CD14-positive monocyte (primary cell): ENCODE data around the gene PRDM12. TPM values are rescaled to one million over a fixed set of nuclear protein-coding genes. Genes with fewer than 3 reads are reported as not detected.

Experiments used
- DNase-seq, 3 donors: peaks; one replicate each; pipeline ENCODE4 v3.0.0-alpha.2; 2011 to 2022
- H2AFZ ChIP-seq: 2 replicates; pipeline ENCODE4 v1.6.0; 2012; ENCODE audit warnings: mild to moderate bottlenecking, low read depth, low read length, inconsistent platforms; ENCODE audit not compliant: insufficient read depth, poor library complexity, severe bottlenecking
- H3K27ac ChIP-seq, 2 donors: 1 replicate in 1 of 2; 2 replicates in 1 of 2; pipeline ENCODE4 v1.5.1; 2012 to 2013; ENCODE audit warnings: low read length in 2 of 2, control low read depth in 1 of 2, inconsistent platforms in 1 of 2, low read depth in 1 of 2, mild to moderate bottlenecking in 1 of 2
- H3K27me3 ChIP-seq, 2 donors: one replicate each; pipeline versions ENCODE4 v1.6.0 to v1.6.1; 2011 to 2013; ENCODE audit warnings: low read length in 2 of 2; ENCODE audit not compliant: control insufficient read depth in 2 of 2, insufficient read depth in 2 of 2
- H3K36me3 ChIP-seq, 2 donors: replicated peaks in 1 of 2; 1 replicate in 1 of 2; 2 replicates in 1 of 2; pipeline versions ENCODE4 v1.5.1 to v1.6.1; 2012 to 2013; ENCODE audit warnings: low read length in 2 of 2, control low read depth in 1 of 2, inconsistent platforms in 1 of 2, mild to moderate bottlenecking in 1 of 2; ENCODE audit not compliant: insufficient read depth in 2 of 2, control insufficient read depth in 1 of 2
- H3K4me1 ChIP-seq, 2 donors: 1 replicate in 1 of 2; 2 replicates in 1 of 2; pipeline versions ENCODE4 v1.5.1 to v1.6.1; 2012 to 2013; ENCODE audit warnings: low read length in 2 of 2, control low read depth in 1 of 2, inconsistent platforms in 1 of 2, mild to moderate bottlenecking in 1 of 2, moderate library complexity in 1 of 2; ENCODE audit not compliant: insufficient read depth in 2 of 2, control insufficient read depth in 1 of 2
- H3K4me2 ChIP-seq: replicated peaks from 2 replicates; pipeline ENCODE3; 2012; ENCODE audit warnings: low read length, moderate library complexity, mild to moderate bottlenecking; ENCODE audit not compliant: poor library complexity, severe bottlenecking; ENCODE audit errors: extremely low read depth
- H3K4me3 ChIP-seq, 3 experiments: fragments of 200-600 bp in 1 of 3; sonication (generic) in 1 of 3; replicated peaks in 1 of 3; 1 replicate in 2 of 3; 2 replicates in 1 of 3; pipeline ENCODE4 v1.5.1; 2011 to 2013; ENCODE audit warnings: low read length in 3 of 3, mild to moderate bottlenecking in 3 of 3, control low read depth in 2 of 3, low read depth in 2 of 3, inconsistent platforms in 1 of 3, moderate library complexity in 1 of 3
- H3K79me2 ChIP-seq: 2 replicates; pipeline ENCODE4 v1.6.0; 2012; ENCODE audit warnings: mild to moderate bottlenecking, control low read depth, inconsistent platforms, low read length, moderate library complexity; ENCODE audit not compliant: insufficient read depth
- H3K9ac ChIP-seq: 2 replicates; pipeline ENCODE4 v1.6.0; 2017; ENCODE audit warnings: low read length, mild to moderate bottlenecking; ENCODE audit not compliant: insufficient read depth, poor library complexity, severe bottlenecking
- H3K9me3 ChIP-seq, 2 donors: replicated peaks in 1 of 2; 1 replicate in 1 of 2; 2 replicates in 1 of 2; pipeline versions ENCODE4 v1.5.1 to v1.6.1; 2012 to 2013; ENCODE audit warnings: low read length in 2 of 2, control low read depth in 1 of 2; ENCODE audit not compliant: control insufficient read depth in 1 of 2, insufficient read depth in 1 of 2
- H4K20me1 ChIP-seq: 2 replicates; pipeline ENCODE4 v1.6.0; 2012; ENCODE audit warnings: mild to moderate bottlenecking, low read length, control low read depth, moderate library complexity; ENCODE audit not compliant: insufficient read depth
- H3K27ac Mint-ChIP-seq, 7 donors: one replicate each; pipeline ENCODE4 v1.8.0; 2020; ENCODE audit warnings: mild to moderate bottlenecking in 7 of 7, mixed read lengths in 7 of 7, moderate library complexity in 6 of 7, inconsistent platforms in 2 of 7
- H3K27me3 Mint-ChIP-seq, 3 donors: one replicate each; pipeline ENCODE4 v1.8.0; 2021 to 2022; ENCODE audit warnings: low read depth in 3 of 3, mild to moderate bottlenecking in 3 of 3, mixed read lengths in 3 of 3, moderate library complexity in 3 of 3, inconsistent platforms in 1 of 3
- H3K36me3 Mint-ChIP-seq, 2 donors: one replicate each; pipeline ENCODE4 v1.8.0; 2020; ENCODE audit warnings: mixed read lengths in 2 of 2, inconsistent platforms in 1 of 2, mild to moderate bottlenecking in 1 of 2
- H3K4me1 Mint-ChIP-seq: one replicate; pipeline ENCODE4 v1.8.0; 2020; ENCODE audit warnings: mild to moderate bottlenecking, mixed read lengths
- H3K4me3 Mint-ChIP-seq, 2 donors: one replicate each; pipeline ENCODE4 v1.8.0; 2020; ENCODE audit warnings: mild to moderate bottlenecking in 2 of 2, mixed read lengths in 2 of 2, moderate library complexity in 1 of 2
- H3K9me3 Mint-ChIP-seq, 7 donors: one replicate each; pipeline ENCODE4 v1.8.0; 2020 to 2022; ENCODE audit warnings: mixed read lengths in 7 of 7, mild to moderate bottlenecking in 6 of 7, moderate library complexity in 6 of 7, inconsistent platforms in 2 of 7
- CTCF ChIP-seq: fragments of 200-600 bp; IDR thresholded peaks from one replicate; pipeline ENCODE4 v1.8.0; 2022; ENCODE audit warnings: antibody characterized with exemption, mild to moderate bottlenecking
- WGBS: methylation state at CpG from one replicate; pipeline ENCODE4 v1.1.5; 2013; ENCODE audit warnings: missing lambda C conversion rate; ENCODE audit not compliant: insufficient coverage; 5-methylcytosine and 5-hydroxymethylcytosine counted together
- intact Hi-C, 2 donors: fragments of 100-400 bp; cut with micrococcal nuclease; formaldehyde crosslinking; loops; one replicate each; pipeline versions ENCODE4 v1.15.0 to v1.15.1; 2023
- polyA plus RNA-seq, 3 donors: library from polyadenylated mRNA; depleted of rRNA in 1 of 3; unstranded in 2 of 3; stranded (reverse) in 1 of 3; fragments of 300-500 nt in 2 of 3; fragments of >200 nt in 1 of 3; fragmentation: Illumina TruSeq in 2 of 3; gene quantifications; 1 replicate in 2 of 3; 2 replicates in 1 of 3; pipeline ENCODE4 v1.2.3, GENCODE V29; 2012 to 2021

Gene PRDM12
- polyA plus RNA-seq, 3 donors = 0.08 TPM; not detected in 2

DNA sequence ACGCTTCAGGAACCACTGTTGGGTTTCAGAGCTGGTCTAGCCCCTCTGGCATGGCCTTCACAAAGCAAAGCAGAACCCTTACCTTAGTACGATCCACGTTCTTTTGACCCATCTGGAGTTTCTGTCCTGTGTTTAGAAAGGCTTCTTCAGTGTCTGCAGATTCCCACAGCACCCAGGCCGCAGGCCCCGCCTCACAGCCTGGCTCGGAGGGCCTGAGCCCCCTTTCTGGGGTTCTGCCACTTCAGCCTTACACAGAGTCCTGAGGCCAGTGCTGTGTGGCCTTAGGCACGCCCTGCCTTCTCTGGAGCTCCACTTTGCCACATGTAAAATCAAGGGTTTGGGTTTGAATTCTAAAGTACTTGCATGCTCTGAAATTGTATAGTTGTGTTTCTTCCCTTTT is 31.6 kb upstream of the PRDM12 start:
- H3K9ac ChIP-seq = no peak overlapping the region
- H3K36me3 ChIP-seq = peaks cover 84 to 94% of the 10 kb centered on the region in 2 donors
- no peaks in the 10 kb centered on the region for H3K4me1 Mint-ChIP-seq
- no peak for DNase-seq
- peaks cover 0 to 2% (median 0%) of the 10 kb centered on the region in 7 donors for H3K9me3 Mint-ChIP-seq
- peaks cover 0 to 2% (median 1%) of the 10 kb centered on the region in 3 donors for H3K27me3 Mint-ChIP-seq
- no peak overlapping the region for H3K4me3 ChIP-seq
- no peak overlapping the region for H3K4me3 Mint-ChIP-seq
- H3K4me2 ChIP-seq = no peak overlapping the region
- H3K4me1 ChIP-seq = no peaks in the 10 kb centered on the region
- no peaks in the 10 kb centered on the region for H3K79me2 ChIP-seq
- H3K27me3 ChIP-seq = no peaks in the 10 kb centered on the region
- no peak for TF ChIP-seq CTCF
- 100% methylated on average over 5 of the region's 7 CpGs for WGBS
- intact Hi-C loops = no loop called here
- H3K9me3 ChIP-seq = no peaks in the 10 kb centered on the region
- H3K27ac Mint-ChIP-seq = no peak overlapping the region
- H4K20me1 ChIP-seq = no peaks in the 10 kb centered on the region
- peaks cover 81 to 94% of the 10 kb centered on the region in 2 donors for H3K36me3 Mint-ChIP-seq
- no peak overlapping the region for H2AFZ ChIP-seq
- no peak overlapping the region for H3K27ac ChIP-seq

GRCh38 chr9:130633336-130634190 is 30.8 kb upstream of the PRDM12 start:
- DNase-seq = no peak
- no peaks in the 10 kb centered on the region for H3K27me3 ChIP-seq
- no peak overlapping the region for H3K4me2 ChIP-seq
- WGBS = 95% methylated on average over 19 of the region's 25 CpGs
- intact Hi-C loops = no loop called here
- Mint-ChIP-seq H3K9me3 (no peaks in the 10 kb centered on the region), H3K27me3 (peaks cover 0 to 2% (median 1%) of the 10 kb centered on the region in 3 donors), H3K4me1 (no peaks in the 10 kb centered on the region), H3K4me3 (no peak overlapping the region), H3K27ac (peak overlapping the region in 2 of 7 donors; percentile 14 to 51), H3K36me3 (peaks cover 82 to 95% of the 10 kb centered on the region in 2 donors)
- no peaks in the 10 kb centered on the region for H3K9me3 ChIP-seq
- no peaks in the 10 kb centered on the region for H3K4me1 ChIP-seq
- no peak overlapping the region for H3K4me3 ChIP-seq
- no peak for TF ChIP-seq CTCF
- no peak overlapping the region for H3K27ac ChIP-seq
- peaks cover 82 to 94% of the 10 kb centered on the region in 2 donors for H3K36me3 ChIP-seq
- no peaks in the 10 kb centered on the region for H4K20me1 ChIP-seq
- no peaks in the 10 kb centered on the region for H3K79me2 ChIP-seq
- no peak overlapping the region for H3K9ac ChIP-seq
- no peak overlapping the region for H2AFZ ChIP-seq
